GM12892 (cell line): ENCODE data around the gene RBM33.

ENCODE experiments used
- POLR2A ChIP-seq: IDR thresholded peaks from 2 replicates; pipeline ENCODE4 v1.6.1; 2011; ENCODE audit warnings: low read depth, low read length, control low read depth
- POLR2AphosphoS5 ChIP-seq: IDR thresholded peaks from 2 replicates; pipeline ENCODE4 v1.6.1; 2011; ENCODE audit warnings: low read depth, low read length, control low read depth
- TAF1 ChIP-seq: IDR thresholded peaks from 2 replicates; pipeline ENCODE4 v1.6.1; 2011; ENCODE audit warnings: low read depth, mild to moderate bottlenecking, control low read depth, low read length, borderline replicate concordance

DNA sequence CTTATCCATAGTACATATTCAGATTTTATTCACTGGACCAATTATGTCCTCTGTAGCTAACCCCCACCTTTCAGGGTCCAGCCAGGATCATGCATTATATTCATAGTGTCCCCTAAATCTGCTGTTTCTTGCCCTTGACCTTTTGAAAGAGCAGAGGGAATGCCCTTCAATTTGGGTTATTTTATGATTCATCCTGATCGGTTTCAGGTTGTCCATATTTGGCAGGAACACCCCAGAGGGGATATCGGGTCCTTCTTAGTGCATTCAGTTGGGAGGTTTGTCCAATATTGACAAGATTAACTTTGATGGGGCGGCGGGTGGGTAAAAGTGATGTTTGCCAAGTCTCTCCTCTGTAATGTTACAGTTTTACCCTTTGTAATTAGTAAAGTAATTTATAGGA lies 106.9 kb downstream of the RBM33 start:
- TF ChIP-seq POLR2A (no peak), TAF1 (no peak), POLR2AphosphoS5 (no peak)
